NCI-H146 treated with DMSO at 0.1 percent for 48 hours (cell line): ENCODE measurements around the gene TMEFF2.
"Not testable (repeated sequence)": the region's sequence is repeated elsewhere in the genome, so short reads cannot be mapped to it uniquely, and the experiment has no call there.

ENCODE experiments used
- DNase-seq: peaks from one replicate; lab custom pipeline; 2025; ENCODE audit not compliant: unreplicated experiment; lab: John Stamatoyannopoulos, UW

The TMEFF2 gene

GRCh38 chr2:191938779-191939178 is 256.0 kb downstream of the TMEFF2 start:
- DNase-seq, result no peak

DNA sequence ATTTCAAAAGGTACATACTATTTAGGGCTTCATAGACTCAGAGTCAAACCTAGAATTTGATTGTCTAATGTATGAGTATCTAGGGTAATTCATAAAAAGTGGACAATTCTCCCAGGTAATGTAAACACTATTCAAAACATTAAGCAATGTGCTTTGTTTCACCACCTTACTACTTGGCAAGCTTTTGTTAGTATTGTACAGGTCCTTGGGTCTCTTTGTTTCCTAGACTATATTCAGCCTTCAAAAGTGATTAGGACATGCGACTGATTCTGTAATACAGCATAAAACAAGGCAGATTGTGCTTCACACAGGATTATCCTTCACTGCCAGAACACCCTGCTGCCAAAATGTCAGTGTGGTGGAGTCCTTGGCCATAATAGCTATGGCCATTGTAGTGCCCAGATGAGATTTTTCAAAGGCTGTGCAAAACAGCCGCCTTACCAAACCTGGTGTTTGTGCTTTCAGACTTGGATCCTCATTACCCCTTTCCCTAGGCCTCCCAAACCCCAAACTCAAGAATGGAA is 257.8 kb downstream of the TMEFF2 start:
- DNase-seq, result no peak

DNA sequence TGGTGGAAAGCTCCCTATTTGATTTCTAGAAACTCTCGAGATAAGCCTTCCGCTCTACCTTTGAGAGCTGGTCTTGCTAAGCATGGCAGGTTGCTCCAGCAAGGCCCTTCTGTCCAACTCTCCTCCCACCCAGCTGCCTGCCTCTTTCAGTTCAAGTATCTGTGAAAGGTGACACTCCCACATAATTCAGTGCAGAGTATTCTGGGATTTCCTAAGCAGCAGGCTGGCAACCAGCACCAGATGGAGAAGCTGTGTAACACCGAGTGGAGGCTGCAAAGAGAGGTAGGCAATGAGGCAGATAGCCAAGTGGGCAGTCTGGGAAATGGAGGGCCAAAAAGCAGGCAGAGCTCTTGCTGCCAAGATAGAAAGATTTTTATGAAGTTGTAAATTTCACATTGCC is 259.5 kb downstream of the TMEFF2 start:
- DNase-seq, result no peak

- no peak for DNase-seq
Measured at GRCh38 chr2:191933307-191934105, 261.2 kb downstream of the TMEFF2 start.

DNA sequence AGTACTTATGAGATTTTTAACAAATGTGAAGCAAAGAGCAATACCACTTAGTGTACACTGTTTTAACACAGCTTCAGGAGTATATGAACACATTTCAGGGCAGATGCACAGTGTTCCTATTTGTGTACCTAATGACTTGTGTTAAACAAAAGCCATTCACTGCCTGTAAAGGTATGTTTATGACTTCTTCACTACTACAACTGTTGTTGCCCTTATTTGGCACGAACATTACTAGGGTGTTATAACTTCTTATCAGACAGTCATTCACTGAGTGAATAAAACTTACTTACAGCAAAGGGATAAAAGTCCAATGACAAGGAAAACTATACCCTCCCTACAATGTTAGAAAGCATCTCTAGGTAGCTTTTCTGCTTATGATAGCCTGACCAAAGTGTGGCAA is 262.4 kb downstream of the TMEFF2 start:
- no peak for DNase-seq

- DNase-seq, result no peak
Measured at GRCh38 chr2:191931329-191931728, 263.4 kb downstream of the TMEFF2 start.

- no peak for DNase-seq
Measured at GRCh38 chr2:191930205-191930604, 264.5 kb downstream of the TMEFF2 start.

- DNase-seq, result no peak
Measured at GRCh38 chr2:191929288-191929687, 265.4 kb downstream of the TMEFF2 start.

DNA sequence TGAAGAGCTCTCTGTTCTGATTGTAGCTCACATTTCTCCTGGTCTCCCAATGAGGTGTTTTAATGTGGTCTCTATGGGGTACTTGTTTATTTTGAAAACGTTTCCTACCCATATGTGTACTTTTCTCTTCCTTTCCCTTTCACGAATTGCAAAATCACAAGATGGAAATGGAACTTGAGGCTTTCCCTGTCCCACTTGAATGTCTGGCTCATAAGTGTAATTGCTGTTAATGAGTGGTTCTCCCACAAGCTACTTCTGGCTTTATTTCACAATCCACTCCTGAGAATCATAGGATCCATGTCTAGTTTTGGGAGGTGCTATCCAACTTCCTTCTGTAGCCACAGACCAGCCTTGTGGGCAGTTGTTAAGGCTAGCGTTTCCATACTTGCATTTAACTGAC is 266.7 kb downstream of the TMEFF2 start:
- DNase-seq, result no peak

GRCh38 chr2:191927319-191927867 is 267.3 kb downstream of the TMEFF2 start:
- DNase-seq, result no peak

DNA sequence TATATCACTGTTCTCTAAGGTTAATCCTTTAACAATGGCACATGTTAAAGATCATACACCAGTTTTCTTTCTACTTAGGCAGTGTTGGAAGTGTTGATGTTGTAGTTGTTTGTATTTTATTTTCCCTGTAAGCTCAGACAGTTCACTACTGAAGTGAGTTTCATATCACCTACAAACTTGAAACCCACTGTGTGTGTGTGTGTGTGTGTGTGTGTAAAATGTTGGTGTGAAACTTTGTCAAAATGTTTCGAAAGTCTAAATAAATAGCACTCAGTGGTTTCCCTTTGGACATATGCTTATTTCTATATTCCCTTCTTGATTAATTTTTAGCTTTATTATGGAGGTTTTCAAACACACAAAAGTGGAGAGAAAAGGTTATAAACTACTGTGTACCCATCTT is 268.1 kb downstream of the TMEFF2 start:
- no peak for DNase-seq

DNA sequence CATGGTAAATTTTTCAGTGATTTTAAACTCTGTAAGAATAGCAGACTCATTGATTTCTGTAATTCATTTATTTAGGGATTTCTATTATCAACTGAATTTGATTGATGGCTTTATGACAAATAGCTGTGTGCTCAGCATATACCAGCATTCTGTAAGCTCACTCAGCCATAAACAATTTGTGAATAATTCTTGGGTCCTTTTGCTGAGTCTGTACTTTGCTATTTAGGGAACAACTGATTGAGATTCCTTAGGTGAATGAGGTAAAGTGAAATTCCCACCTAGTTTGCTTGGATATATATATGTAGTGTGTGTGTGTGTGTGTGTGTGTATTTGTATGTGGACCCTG is 271.1 kb downstream of the TMEFF2 start:
- no peak for DNase-seq

DNA sequence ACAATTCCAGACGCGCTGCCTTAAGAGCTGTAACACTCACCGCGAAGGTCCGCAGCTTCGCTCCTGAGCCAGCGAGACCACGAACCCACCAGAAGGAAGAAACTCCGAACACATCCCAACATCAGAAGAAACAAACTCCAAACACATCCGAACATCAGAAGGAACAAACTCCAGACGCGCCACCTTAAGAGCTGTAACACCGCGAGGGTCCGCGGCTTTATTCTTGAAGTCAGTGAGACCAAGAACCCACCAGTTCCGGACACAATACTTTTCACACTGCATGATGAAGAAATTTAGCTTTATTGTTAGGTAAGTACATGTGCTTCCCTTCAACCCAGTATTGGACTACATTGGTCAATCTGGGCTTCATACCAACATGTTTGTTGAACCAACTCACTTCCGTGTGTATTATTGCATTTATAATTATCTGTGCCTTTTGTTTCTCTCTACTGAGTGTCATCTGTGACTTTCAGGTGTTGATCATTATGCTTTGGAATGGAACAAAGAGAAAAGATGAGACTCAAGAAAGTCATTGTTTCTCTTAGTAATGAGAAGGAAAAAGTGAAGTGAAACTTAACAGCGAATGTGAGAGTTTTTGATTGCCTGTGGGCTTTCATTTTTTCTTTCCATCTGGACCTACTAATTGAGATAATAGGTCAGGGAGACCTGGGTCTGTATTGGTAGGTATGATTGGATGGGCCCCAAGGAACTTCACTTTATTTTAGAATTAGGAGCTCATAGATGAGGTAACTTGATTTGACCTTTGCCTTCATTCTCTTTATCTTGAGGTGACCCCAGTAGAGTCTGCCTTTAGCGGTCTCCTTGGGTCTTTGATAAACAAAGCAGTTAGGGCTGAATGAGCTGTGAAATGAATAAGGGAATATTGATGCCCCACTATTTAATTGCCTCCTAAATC is 271.7 kb downstream of the TMEFF2 start:
- no peak for DNase-seq

DNA sequence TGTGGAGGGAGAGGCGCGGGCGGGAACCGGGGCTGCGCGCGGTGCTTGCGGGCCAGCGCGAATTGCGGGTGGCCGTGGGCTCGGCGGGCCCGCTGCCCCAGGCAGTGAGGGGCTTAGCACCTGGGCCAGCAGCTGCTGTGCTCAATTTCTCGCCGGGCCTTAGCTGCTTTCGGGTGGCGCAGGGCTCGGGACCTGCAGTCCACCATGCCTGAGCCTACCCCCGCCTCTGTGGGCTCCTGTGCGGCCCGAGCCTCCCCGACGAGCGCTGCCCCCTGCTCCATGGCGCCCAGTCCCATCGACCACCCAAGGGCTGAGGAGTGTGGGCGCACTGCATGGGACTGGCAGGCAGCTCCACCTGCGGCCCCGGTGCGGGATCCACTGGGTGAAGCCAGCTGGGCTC is 273.1 kb downstream of the TMEFF2 start:
- not testable (repeated sequence) for DNase-seq

- no peak for DNase-seq
Measured at GRCh38 chr2:191920502-191920901, 274.2 kb downstream of the TMEFF2 start.

DNA sequence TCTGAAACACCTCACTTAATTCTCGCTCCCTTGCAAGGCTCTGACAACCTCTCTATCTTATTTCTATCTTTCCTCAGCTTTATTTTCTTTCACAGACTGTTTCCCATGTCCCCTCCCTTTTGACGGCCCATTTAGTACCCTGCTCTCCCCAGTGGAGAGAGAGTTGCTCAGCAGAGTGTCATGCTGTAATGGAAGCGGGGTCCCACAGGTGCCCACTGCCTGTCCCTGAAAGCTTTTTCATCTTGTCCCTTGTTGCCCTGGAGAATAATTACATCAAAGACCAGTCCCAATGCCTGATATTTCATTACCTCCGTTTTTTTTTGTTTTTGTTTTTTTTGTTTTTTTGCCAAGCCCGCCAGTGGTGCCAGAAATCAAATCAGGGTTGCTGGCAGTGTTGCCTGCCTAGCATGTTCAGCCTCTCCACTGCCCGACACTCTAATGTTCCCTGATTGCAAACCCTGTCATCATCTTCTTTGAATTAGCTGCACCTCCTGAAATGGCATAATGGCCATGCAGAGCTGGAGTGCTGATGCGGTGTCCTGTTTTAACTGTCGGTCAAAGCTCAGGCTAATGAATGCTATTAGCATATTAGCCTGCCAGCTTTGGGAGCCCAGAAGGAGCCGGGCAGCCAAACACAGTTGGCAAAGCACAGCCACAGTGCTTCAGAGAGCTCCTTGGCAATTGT is 276.6 kb downstream of the TMEFF2 start:
- DNase-seq, result no peak

- DNase-seq, result no peak
Measured at GRCh38 chr2:191917430-191917881, 277.3 kb downstream of the TMEFF2 start.

- DNase-seq, result no peak
Measured at GRCh38 chr2:191916826-191917225, 277.9 kb downstream of the TMEFF2 start.

DNA sequence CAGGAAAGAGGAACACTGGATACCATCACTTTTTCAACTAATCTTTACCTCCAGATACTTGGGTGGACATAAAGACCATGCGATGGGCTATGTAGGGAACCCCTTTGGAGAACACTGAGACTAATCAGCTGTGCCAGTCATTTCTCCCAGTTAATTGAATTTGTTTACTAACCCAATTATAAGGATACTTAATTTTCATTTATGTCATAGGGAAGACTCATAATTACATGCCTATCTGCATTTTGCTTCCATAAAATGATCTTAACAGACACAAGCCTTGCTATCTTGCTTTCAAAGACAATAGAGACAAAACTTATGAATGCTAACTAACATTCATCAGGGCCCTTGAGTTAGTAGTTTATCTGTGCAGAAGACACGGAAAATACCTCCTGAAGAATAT is 279.0 kb downstream of the TMEFF2 start:
- DNase-seq, result no peak

- DNase-seq, result no peak
Measured at GRCh38 chr2:191913796-191914195, 280.9 kb downstream of the TMEFF2 start.

DNA sequence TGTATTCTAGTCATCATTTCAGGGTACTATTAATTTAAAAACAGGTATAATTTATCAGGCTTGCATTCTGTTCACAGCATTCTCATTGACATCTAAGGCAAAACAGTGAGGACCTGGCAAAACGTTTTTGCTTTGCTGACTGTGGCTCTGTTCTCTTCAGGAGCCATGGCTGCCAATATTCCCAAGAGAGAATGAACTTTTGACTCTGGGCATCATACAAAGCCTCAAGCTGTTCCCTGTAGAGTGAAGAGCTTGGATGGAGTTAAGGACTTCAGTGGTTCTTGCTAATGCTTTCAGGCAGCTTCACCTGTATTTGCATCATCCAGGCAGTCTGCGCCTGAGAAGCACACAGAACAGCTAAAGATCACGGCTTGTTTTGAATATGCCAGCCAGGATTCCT is 282.0 kb downstream of the TMEFF2 start:
- DNase-seq, result no peak
